Dedifferentiated amniotic fluid mesenchymal stem cell (primary cell): ENCODE measurements around the gene DMD.
"Not testable (repeated sequence)": the region's sequence is repeated elsewhere in the genome, so short reads cannot be mapped to it uniquely, and the experiment has no call there.

Experiments used
- DNase-seq: peaks from one replicate; pipeline ENCODE4 v3.0.0-alpha.2; 2016; ENCODE audit errors: extremely low spot score

Gene DMD

GRCh38 chrX:33211356-33212260 is at the start of gene DMD:
Gene DMD (minus strand): TSS chrX:33211549. CDS start chrX:33211312, 237 bp downstream.
- no peak for DNase-seq

- no peak for DNase-seq
Observed at GRCh38 chrX:33252306-33252825, 41.0 kb upstream of the DMD start.

- no peak for DNase-seq
Observed at GRCh38 chrX:33218819-33219218, 7.5 kb upstream of the DMD start.

- DNase-seq: no peak
Observed at GRCh38 chrX:33210156-33210555, 1.2 kb downstream of the DMD start.

GRCh38 chrX:33207056-33207455 is 4.3 kb downstream of the DMD start:
- no peak for DNase-seq

- DNase-seq: no peak
Observed at GRCh38 chrX:33205321-33205720, 6.0 kb downstream of the DMD start.

- no peak for DNase-seq
Observed at GRCh38 chrX:33204889-33205288, 6.5 kb downstream of the DMD start.

GRCh38 chrX:33198561-33199279 is 12.6 kb downstream of the DMD start:
- DNase-seq: no peak

- no peak for DNase-seq
Observed at GRCh38 chrX:33195698-33196097, 15.7 kb downstream of the DMD start.

GRCh38 chrX:33194876-33195433 is 16.4 kb downstream of the DMD start:
- DNase-seq: no peak

- DNase-seq: no peak
Observed at GRCh38 chrX:33194289-33194688, 17.1 kb downstream of the DMD start.

- DNase-seq: no peak
Observed at GRCh38 chrX:33190016-33190415, 21.3 kb downstream of the DMD start.

- DNase-seq: no peak
Observed at GRCh38 chrX:33188881-33189280, 22.5 kb downstream of the DMD start.

GRCh38 chrX:33188286-33188685 is 23.1 kb downstream of the DMD start:
- no peak for DNase-seq

- not testable (repeated sequence) for DNase-seq
Observed at GRCh38 chrX:33184803-33185202, 26.5 kb downstream of the DMD start.

GRCh38 chrX:33183361-33183760 is 28.0 kb downstream of the DMD start:
- DNase-seq: no peak

- no peak for DNase-seq
Observed at GRCh38 chrX:33178690-33179089, 32.7 kb downstream of the DMD start.

- no peak for DNase-seq
Observed at GRCh38 chrX:33178218-33178617, 33.1 kb downstream of the DMD start.

- no peak for DNase-seq
Observed at GRCh38 chrX:33175201-33175600, 36.1 kb downstream of the DMD start.

GRCh38 chrX:33171041-33171440 is 40.3 kb downstream of the DMD start:
- no peak for DNase-seq

GRCh38 chrX:33161829-33162228 is 49.5 kb downstream of the DMD start:
- DNase-seq: no peak

GRCh38 chrX:33160273-33160672 is 51.1 kb downstream of the DMD start:
- DNase-seq: no peak
